ENCODE measurements around the gene C21orf91.

The C21orf91 gene

DNA sequence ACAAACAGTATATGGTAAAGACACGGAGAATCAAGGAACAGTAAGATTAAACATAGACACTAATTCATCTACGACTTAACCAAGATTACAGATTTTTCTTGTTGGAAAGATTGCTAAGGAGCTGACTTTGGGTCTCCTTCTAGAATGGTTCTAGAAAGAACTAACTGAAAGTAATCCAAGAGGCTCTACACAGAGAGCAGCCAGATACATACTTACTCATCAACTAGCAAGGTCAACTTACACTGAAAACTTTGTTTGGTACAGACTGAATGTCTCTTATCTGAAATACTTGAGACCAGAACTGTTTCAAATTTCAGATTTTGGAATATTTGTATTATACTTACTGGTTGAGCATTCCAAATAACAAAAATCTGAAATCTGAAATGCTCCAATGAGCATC, 5.8 kb downstream of the C21orf91 start:
- ATAC-seq: no peak
- TF ChIP-seq, protein P1, sequence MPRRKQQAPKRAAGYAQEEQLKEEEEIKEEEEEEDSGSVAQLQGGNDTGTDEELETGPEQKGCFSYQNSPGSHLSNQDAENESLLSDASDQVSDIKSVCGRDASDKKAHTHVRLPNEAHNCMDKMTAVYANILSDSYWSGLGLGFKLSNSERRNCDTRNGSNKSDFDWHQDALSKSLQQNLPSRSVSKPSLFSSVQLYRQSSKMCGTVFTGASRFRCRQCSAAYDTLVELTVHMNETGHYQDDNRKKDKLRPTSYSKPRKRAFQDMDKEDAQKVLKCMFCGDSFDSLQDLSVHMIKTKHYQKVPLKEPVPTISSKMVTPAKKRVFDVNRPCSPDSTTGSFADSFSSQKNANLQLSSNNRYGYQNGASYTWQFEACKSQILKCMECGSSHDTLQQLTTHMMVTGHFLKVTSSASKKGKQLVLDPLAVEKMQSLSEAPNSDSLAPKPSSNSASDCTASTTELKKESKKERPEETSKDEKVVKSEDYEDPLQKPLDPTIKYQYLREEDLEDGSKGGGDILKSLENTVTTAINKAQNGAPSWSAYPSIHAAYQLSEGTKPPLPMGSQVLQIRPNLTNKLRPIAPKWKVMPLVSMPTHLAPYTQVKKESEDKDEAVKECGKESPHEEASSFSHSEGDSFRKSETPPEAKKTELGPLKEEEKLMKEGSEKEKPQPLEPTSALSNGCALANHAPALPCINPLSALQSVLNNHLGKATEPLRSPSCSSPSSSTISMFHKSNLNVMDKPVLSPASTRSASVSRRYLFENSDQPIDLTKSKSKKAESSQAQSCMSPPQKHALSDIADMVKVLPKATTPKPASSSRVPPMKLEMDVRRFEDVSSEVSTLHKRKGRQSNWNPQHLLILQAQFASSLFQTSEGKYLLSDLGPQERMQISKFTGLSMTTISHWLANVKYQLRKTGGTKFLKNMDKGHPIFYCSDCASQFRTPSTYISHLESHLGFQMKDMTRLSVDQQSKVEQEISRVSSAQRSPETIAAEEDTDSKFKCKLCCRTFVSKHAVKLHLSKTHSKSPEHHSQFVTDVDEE (CRISPR knock-in tag; IDR thresholded peaks at IDR 0.05): no peak
- no peak for TF ChIP-seq CSDC2 (CRISPR knock-in tag; IDR thresholded peaks at IDR 0.05)
- TF ChIP-seq ZNF8 (CRISPR knock-in tag; IDR thresholded peaks at IDR 0.05): no peak
- TF ChIP-seq TCF4 (CRISPR knock-in tag; IDR thresholded peaks at IDR 0.05; ENCODE audit: borderline replicate concordance): no peak
- TF ChIP-seq ZFP30 (CRISPR knock-in tag; IDR thresholded peaks at IDR 0.05): no peak
- no peak for TF ChIP-seq ZNF565 (CRISPR knock-in tag; conservative IDR thresholded peaks at IDR 0.05; ENCODE audit: low read depth)
- TF ChIP-seq ISL1 (CRISPR knock-in tag; IDR thresholded peaks at IDR 0.05): no peak
- no peak for TF ChIP-seq GLIS3 (CRISPR knock-in tag; IDR thresholded peaks at IDR 0.05)
- TF ChIP-seq, protein P2, sequence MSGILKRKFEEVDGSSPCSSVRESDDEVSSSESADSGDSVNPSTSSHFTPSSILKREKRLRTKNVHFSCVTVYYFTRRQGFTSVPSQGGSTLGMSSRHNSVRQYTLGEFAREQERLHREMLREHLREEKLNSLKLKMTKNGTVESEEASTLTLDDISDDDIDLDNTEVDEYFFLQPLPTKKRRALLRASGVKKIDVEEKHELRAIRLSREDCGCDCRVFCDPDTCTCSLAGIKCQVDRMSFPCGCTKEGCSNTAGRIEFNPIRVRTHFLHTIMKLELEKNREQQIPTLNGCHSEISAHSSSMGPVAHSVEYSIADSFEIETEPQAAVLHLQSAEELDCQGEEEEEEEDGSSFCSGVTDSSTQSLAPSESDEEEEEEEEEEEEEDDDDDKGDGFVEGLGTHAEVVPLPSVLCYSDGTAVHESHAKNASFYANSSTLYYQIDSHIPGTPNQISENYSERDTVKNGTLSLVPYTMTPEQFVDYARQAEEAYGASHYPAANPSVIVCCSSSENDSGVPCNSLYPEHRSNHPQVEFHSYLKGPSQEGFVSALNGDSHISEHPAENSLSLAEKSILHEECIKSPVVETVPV (CRISPR knock-in tag; IDR thresholded peaks at IDR 0.05): no peak
- TF ChIP-seq, protein P3, sequence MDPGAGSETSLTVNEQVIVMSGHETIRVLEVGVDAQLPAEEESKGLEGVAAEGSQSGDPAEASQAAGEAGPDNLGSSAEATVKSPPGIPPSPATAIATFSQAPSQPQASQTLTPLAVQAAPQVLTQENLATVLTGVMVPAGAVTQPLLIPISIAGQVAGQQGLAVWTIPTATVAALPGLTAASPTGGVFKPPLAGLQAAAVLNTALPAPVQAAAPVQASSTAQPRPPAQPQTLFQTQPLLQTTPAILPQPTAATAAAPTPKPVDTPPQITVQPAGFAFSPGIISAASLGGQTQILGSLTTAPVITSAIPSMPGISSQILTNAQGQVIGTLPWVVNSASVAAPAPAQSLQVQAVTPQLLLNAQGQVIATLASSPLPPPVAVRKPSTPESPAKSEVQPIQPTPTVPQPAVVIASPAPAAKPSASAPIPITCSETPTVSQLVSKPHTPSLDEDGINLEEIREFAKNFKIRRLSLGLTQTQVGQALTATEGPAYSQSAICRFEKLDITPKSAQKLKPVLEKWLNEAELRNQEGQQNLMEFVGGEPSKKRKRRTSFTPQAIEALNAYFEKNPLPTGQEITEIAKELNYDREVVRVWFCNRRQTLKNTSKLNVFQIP (CRISPR knock-in tag; IDR thresholded peaks at IDR 0.05; ENCODE audit: borderline replicate concordance, low read depth): no peak
- TF ChIP-seq, protein P4, sequence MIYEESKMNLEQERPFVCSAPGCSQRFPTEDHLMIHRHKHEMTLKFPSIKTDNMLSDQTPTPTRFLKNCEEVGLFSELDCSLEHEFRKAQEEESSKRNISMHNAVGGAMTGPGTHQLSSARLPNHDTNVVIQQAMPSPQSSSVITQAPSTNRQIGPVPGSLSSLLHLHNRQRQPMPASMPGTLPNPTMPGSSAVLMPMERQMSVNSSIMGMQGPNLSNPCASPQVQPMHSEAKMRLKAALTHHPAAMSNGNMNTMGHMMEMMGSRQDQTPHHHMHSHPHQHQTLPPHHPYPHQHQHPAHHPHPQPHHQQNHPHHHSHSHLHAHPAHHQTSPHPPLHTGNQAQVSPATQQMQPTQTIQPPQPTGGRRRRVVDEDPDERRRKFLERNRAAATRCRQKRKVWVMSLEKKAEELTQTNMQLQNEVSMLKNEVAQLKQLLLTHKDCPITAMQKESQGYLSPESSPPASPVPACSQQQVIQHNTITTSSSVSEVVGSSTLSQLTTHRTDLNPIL (CRISPR knock-in tag; IDR thresholded peaks at IDR 0.05; ENCODE audit: low read depth): no peak
- no peak for TF ChIP-seq ESRRG (CRISPR knock-in tag; IDR thresholded peaks at IDR 0.05)
- no peak for TF ChIP-seq BACH2 (CRISPR knock-in tag; IDR thresholded peaks at IDR 0.05; ENCODE audit: borderline replicate concordance)
- no peak for TF ChIP-seq PPARA (CRISPR knock-in tag; IDR thresholded peaks at IDR 0.05; ENCODE audit: borderline replicate concordance)
- TF ChIP-seq, protein P5, sequence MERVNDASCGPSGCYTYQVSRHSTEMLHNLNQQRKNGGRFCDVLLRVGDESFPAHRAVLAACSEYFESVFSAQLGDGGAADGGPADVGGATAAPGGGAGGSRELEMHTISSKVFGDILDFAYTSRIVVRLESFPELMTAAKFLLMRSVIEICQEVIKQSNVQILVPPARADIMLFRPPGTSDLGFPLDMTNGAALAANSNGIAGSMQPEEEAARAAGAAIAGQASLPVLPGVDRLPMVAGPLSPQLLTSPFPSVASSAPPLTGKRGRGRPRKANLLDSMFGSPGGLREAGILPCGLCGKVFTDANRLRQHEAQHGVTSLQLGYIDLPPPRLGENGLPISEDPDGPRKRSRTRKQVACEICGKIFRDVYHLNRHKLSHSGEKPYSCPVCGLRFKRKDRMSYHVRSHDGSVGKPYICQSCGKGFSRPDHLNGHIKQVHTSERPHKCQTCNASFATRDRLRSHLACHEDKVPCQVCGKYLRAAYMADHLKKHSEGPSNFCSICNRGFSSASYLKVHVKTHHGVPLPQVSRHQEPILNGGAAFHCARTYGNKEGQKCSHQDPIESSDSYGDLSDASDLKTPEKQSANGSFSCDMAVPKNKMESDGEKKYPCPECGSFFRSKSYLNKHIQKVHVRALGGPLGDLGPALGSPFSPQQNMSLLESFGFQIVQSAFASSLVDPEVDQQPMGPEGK (CRISPR knock-in tag; IDR thresholded peaks at IDR 0.05; ENCODE audit: borderline replicate concordance): no peak
- no peak for TF ChIP-seq ZNF70 (CRISPR knock-in tag; IDR thresholded peaks at IDR 0.05)
- TF ChIP-seq ZFP3 (CRISPR knock-in tag; IDR thresholded peaks at IDR 0.05): no peak
- no peak for TF ChIP-seq RARB (CRISPR knock-in tag; IDR thresholded peaks at IDR 0.05)
- TF ChIP-seq SNAI2 (CRISPR knock-in tag; IDR thresholded peaks at IDR 0.05): no peak

DNA sequence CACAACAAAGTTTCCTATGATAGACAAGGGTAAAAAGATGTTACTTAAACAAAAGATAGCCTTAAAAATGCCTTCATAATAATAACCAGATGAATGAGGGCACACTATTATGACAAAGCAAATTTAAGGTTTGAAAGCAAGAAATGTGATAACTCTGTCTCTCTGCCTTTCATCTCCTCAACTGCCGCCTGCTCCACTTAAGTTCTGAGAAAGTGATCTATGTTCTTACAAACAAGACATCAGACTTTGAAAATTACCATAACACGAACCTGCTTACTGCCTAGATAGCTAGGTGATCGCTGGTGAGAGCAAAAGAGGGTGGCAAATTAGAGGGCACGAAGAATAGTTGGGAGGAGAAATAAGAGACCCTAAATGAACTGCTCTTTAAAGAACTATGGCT, 13.2 kb downstream of the C21orf91 start:
- TF ChIP-seq GLIS3 (CRISPR knock-in tag; IDR thresholded peaks at IDR 0.05) (no peak), CSDC2 (CRISPR knock-in tag; IDR thresholded peaks at IDR 0.05) (no peak), TCF4 (CRISPR knock-in tag; IDR thresholded peaks at IDR 0.05; ENCODE audit: borderline replicate concordance) (no peak), PPARA (CRISPR knock-in tag; IDR thresholded peaks at IDR 0.05; ENCODE audit: borderline replicate concordance) (no peak), OSR1 (CRISPR knock-in tag; IDR thresholded peaks at IDR 0.05) (no peak), ZC3H10 (CRISPR knock-in tag; IDR thresholded peaks at IDR 0.05) (no peak), ZNF565 (CRISPR knock-in tag; conservative IDR thresholded peaks at IDR 0.05; ENCODE audit: low read depth) (no peak), RARB (CRISPR knock-in tag; IDR thresholded peaks at IDR 0.05) (no peak)
- TF ChIP-seq, protein P3 (CRISPR knock-in tag; IDR thresholded peaks at IDR 0.05; ENCODE audit: borderline replicate concordance, low read depth): no peak
- TF ChIP-seq, protein P4 (CRISPR knock-in tag; IDR thresholded peaks at IDR 0.05; ENCODE audit: low read depth): no peak
- no peak for ATAC-seq

Data from SK-N-SH treated with all-trans-retinoic acid at 6 μM for 48 hours (cell line).